Tibial artery (tissue), 4 donors: ENCODE data around the gene MAMDC2.

Experiments
- DNase-seq, 2 donors: peaks; one replicate each; pipeline ENCODE4 v3.0.0-alpha.2; 2019
- H3K27ac ChIP-seq, 2 donors: fragments of 200-600 bp; sonication (generic) in 1 of 2; 1 replicate in 1 of 2; 2 replicates in 1 of 2; pipeline ENCODE4 v1.5.1; 2018 to 2019; ENCODE audit warnings: mild to moderate bottlenecking in 1 of 2
- H3K27me3 ChIP-seq, 2 donors: fragments of 200-600 bp; sonication (generic) in 1 of 2; one replicate each; pipeline versions ENCODE4 v1.5.1 to v1.6.0; 2016 to 2019
- H3K36me3 ChIP-seq, 3 donors: fragments of 200-600 bp; sonication (generic) in 2 of 3; one replicate each; pipeline ENCODE4 v1.5.1; 2016 to 2019; ENCODE audit warnings: mild to moderate bottlenecking in 2 of 3
- H3K4me1 ChIP-seq, 4 donors: fragments of 200-600 bp; sonication (generic) in 2 of 4; 1 replicate in 3 of 4; 2 replicates in 1 of 4; pipeline ENCODE4 v1.5.1; 2016 to 2019
- H3K4me3 ChIP-seq, 2 donors: fragments of 200-600 bp; sonication (generic) in 1 of 2; 1 replicate in 1 of 2; 2 replicates in 1 of 2; pipeline ENCODE4 v1.5.1; 2018 to 2019; ENCODE audit warnings: mild to moderate bottlenecking in 2 of 2
- H3K9me3 ChIP-seq, 3 donors: fragments of 200-600 bp; sonication (generic) in 1 of 3; one replicate each; pipeline ENCODE4 v1.5.1; 2016 to 2019
- CTCF ChIP-seq, 2 experiments: fragments of 200-600 bp in 1 of 2; fragments of 450-650 bp in 1 of 2; IDR thresholded peaks; one replicate each; pipeline ENCODE4 v1.5.1; 2017 to 2019; ENCODE audit warnings: antibody characterized with exemption in 2 of 2, mild to moderate bottlenecking in 1 of 2, moderate library complexity in 1 of 2
- intact Hi-C: fragments of 100-400 bp; cut with DNase I; formaldehyde crosslinking; loops from one replicate; pipeline ENCODE4 v1.15.0; 2023; ENCODE audit warnings: low total_unique reads

MAMDC2 gene

GRCh38 chr9:70112981-70113380 is 69.3 kb downstream of the MAMDC2 start:
- intact Hi-C loops = loop anchor here (2.0 to 10.0 kb wide), 2 partner anchors 70 to 142 kb away; partner anchors contain the start of genes MAMDC2 and SMC5
- peaks cover 14 to 64% (median 32%) of the 10 kb centered on the region in 3 donors for H3K36me3 ChIP-seq
- no peaks in the 10 kb centered on the region for H3K27me3 ChIP-seq
- H3K27ac ChIP-seq = no peak overlapping the region
- no peak for TF ChIP-seq CTCF (IDR thresholded peaks at IDR 0.05)
- no peaks in the 10 kb centered on the region for H3K9me3 ChIP-seq
- no peak for DNase-seq
- peaks cover 0 to 10% (median 7%) of the 10 kb centered on the region in 4 donors for H3K4me1 ChIP-seq
- no peak overlapping the region for H3K4me3 ChIP-seq

- Histone ChIP-seq H3K4me3 (no peak overlapping the region), H3K27me3 (no peaks in the 10 kb centered on the region), H3K27ac (no peak overlapping the region), H3K9me3 (no peaks in the 10 kb centered on the region), H3K36me3 (peaks cover 14 to 62% (median 32%) of the 10 kb centered on the region in 3 donors), H3K4me1 (peaks cover 0 to 10% (median 7%) of the 10 kb centered on the region in 4 donors)
- TF ChIP-seq CTCF (IDR thresholded peaks at IDR 0.05) = peak; percentile 70 to 82
- DNase-seq = peak; percentile 68 to 76
- intact Hi-C loops = loop anchor here (2.0 to 10.0 kb wide), 2 partner anchors 71 to 141 kb away; partner anchors contain the start of genes MAMDC2 and SMC5
These were observed 69.9 kb downstream of the MAMDC2 start for GRCh38 chr9:70113403-70114022.

- DNase-seq = no peak
- no peak overlapping the region for H3K27ac ChIP-seq
- H3K9me3 ChIP-seq = no peaks in the 10 kb centered on the region
- no peak overlapping the region for H3K4me3 ChIP-seq
- TF ChIP-seq CTCF (IDR thresholded peaks at IDR 0.05) = no peak
- no peaks in the 10 kb centered on the region for H3K27me3 ChIP-seq
- H3K4me1 ChIP-seq = peaks cover 0 to 10% (median 7%) of the 10 kb centered on the region in 4 donors
- H3K36me3 ChIP-seq = peaks cover 3 to 48% (median 31%) of the 10 kb centered on the region in 3 donors
- intact Hi-C loops = loop anchor here (10.0 kb wide), 1 partner anchor 140 kb away; the partner anchor contains the start of gene SMC5
These were observed 71.2 kb downstream of the MAMDC2 start for GRCh38 chr9:70114898-70115297.

GRCh38 chr9:70117835-70118319 is 74.2 kb downstream of the MAMDC2 start:
- H3K9me3 ChIP-seq = no peaks in the 10 kb centered on the region
- H3K4me1 ChIP-seq = peaks cover 0 to 30% (median 10%) of the 10 kb centered on the region in 4 donors
- peaks cover 2 to 31% (median 22%) of the 10 kb centered on the region in 3 donors for H3K36me3 ChIP-seq
- H3K27me3 ChIP-seq = no peaks in the 10 kb centered on the region
- no peak for DNase-seq
- intact Hi-C loops = loop anchor here (10.0 kb wide), 1 partner anchor 137 kb away; the partner anchor contains the start of gene SMC5
- no peak overlapping the region for H3K4me3 ChIP-seq
- no peak for TF ChIP-seq CTCF (IDR thresholded peaks at IDR 0.05)
- no peak overlapping the region for H3K27ac ChIP-seq

GRCh38 chr9:70119786-70120185 is 76.1 kb downstream of the MAMDC2 start:
- H3K27ac ChIP-seq = peak overlapping the region; percentile 31 to 59
- peaks cover 0 to 37% (median 10%) of the 10 kb centered on the region in 4 donors for H3K4me1 ChIP-seq
- no peaks in the 10 kb centered on the region for H3K27me3 ChIP-seq
- no peak for DNase-seq
- TF ChIP-seq CTCF (IDR thresholded peaks at IDR 0.05) = no peak
- no peaks in the 10 kb centered on the region for H3K9me3 ChIP-seq
- no peak overlapping the region for H3K4me3 ChIP-seq
- intact Hi-C loops = loop anchor here (5.0 to 10.0 kb wide), 2 partner anchors 135 to 483 kb away; partner anchors contain the start of gene SMC5
- peaks cover 0 to 30% (median 22%) of the 10 kb centered on the region in 3 donors for H3K36me3 ChIP-seq
